Fibroblast of lung (primary cell): Measurements from ENCODE around the gene CRY1. TPM values are rescaled to one million over a fixed set of nuclear protein-coding genes. Genes with fewer than 3 reads are reported as not detected.

Experiments used
- DNase-seq, 2 donors: peaks; one replicate each; pipeline versions ENCODE4 v3.0.0 to v3.0.0-alpha.2; 2010; ENCODE audit warnings: low read depth in 2 of 2
- H2AFZ ChIP-seq: 2 replicates; pipeline ENCODE4 v1.5.1; 2012; ENCODE audit warnings: low read length, control low read depth, inconsistent platforms
- H3K27ac ChIP-seq: 2 replicates; pipeline ENCODE4 v1.5.1; 2011; ENCODE audit warnings: low read length, control low read depth; ENCODE audit not compliant: insufficient read depth
- H3K27me3 ChIP-seq: 2 replicates; pipeline ENCODE4 v1.5.1; 2011; ENCODE audit warnings: mild to moderate bottlenecking, low read length; ENCODE audit not compliant: control insufficient read depth, insufficient read depth
- H3K36me3 ChIP-seq: 2 replicates; pipeline ENCODE4 v1.5.1; 2011; ENCODE audit warnings: low read length; ENCODE audit not compliant: control insufficient read depth, insufficient read depth
- H3K4me1 ChIP-seq: 2 replicates; pipeline ENCODE4 v1.5.1; 2011; ENCODE audit warnings: low read length; ENCODE audit not compliant: control insufficient read depth, insufficient read depth; ENCODE audit errors: extremely low read depth
- H3K4me2 ChIP-seq: 2 replicates; pipeline ENCODE4 v1.5.1; 2011; ENCODE audit warnings: low read length, control low read depth; ENCODE audit not compliant: insufficient read depth; ENCODE audit errors: extremely low read depth
- H3K4me3 ChIP-seq, 4 experiments: fragments of 200-600 bp in 1 of 4; sonication (generic) in 1 of 4; replicated peaks in 1 of 4; 2 replicates each; pipeline ENCODE4 v1.5.1; 2011 to 2016; ENCODE audit warnings: low read length in 4 of 4, low read depth in 3 of 4, mild to moderate bottlenecking in 3 of 4, control low read depth in 2 of 4, inconsistent platforms in 1 of 4, mixed read lengths in 1 of 4; ENCODE audit not compliant: insufficient read depth in 1 of 4; ENCODE audit errors: control extremely low read depth in 1 of 4
- H3K79me2 ChIP-seq: 2 replicates; pipeline ENCODE4 v1.5.1; 2012; ENCODE audit warnings: mild to moderate bottlenecking, low read length, inconsistent platforms; ENCODE audit not compliant: control insufficient read depth, insufficient read depth
- H3K9ac ChIP-seq: 2 replicates; pipeline ENCODE4 v1.5.1; 2011; ENCODE audit warnings: mild to moderate bottlenecking, low read length, control low read depth; ENCODE audit not compliant: insufficient read depth
- H3K9me3 ChIP-seq: 2 replicates; pipeline ENCODE4 v1.5.1; 2012; ENCODE audit warnings: low read depth, low read length; ENCODE audit not compliant: control insufficient read depth, insufficient read depth
- H4K20me1 ChIP-seq: 2 replicates; pipeline ENCODE4 v1.5.1; 2011; ENCODE audit warnings: low read length; ENCODE audit not compliant: control insufficient read depth, insufficient read depth; ENCODE audit errors: extremely low read depth
- CTCF ChIP-seq, 2 donors: IDR thresholded peaks in 1 of 2; conservative IDR thresholded peaks in 1 of 2; 1 replicate in 1 of 2; 2 replicates in 1 of 2; pipeline ENCODE4 v1.5.1; 2011 to 2012; ENCODE audit warnings: low read length in 2 of 2, control low read depth in 1 of 2, inconsistent platforms in 1 of 2, low read depth in 1 of 2, mild to moderate bottlenecking in 1 of 2
- EZH2 ChIP-seq: IDR thresholded peaks from 2 replicates; pipeline ENCODE4 v1.5.1; 2012; ENCODE audit warnings: low read length, control low read depth, mild to moderate bottlenecking; ENCODE audit errors: missing control alignments
- polyA plus RNA-seq, 2 donors: library from polyadenylated mRNA; depleted of rRNA in 1 of 2; stranded (reverse) in 1 of 2; unstranded in 1 of 2; fragments of >200 nt; gene quantifications; 2 replicates each; pipeline ENCODE4 v1.2.1, GENCODE V29; 2011 to 2012; ENCODE audit warnings: missing spikeins in 1 of 2
- total RNA-seq: library from RNA; depleted of rRNA; stranded (reverse); fragments of >200 nt; gene quantifications from 2 replicates; pipeline ENCODE4 v1.2.1, GENCODE V29; 2014

The CRY1 gene
- total and polyA plus RNA-seq, 2 donors (not counting 1 experiment from before 2014, with no cell fraction given): 9.6 to 12.9 TPM

GRCh38 chr12:107135177-107135576 is 41.8 kb upstream of the CRY1 start:
- Histone ChIP-seq H3K27me3 (no peaks in the 10 kb centered on the region), H3K36me3 (no peaks in the 10 kb centered on the region), H3K9me3 (no peaks in the 10 kb centered on the region), H3K79me2 (no peaks in the 10 kb centered on the region), H3K27ac (no peak overlapping the region), H3K4me1 (no peaks in the 10 kb centered on the region), H3K9ac (no peak overlapping the region), H3K4me2 (no peak overlapping the region), H4K20me1 (no peaks in the 10 kb centered on the region), H2AFZ (no peak overlapping the region), H3K4me3 (no peak overlapping the region)
- no peak for DNase-seq
- no peak for TF ChIP-seq CTCF (conservative IDR thresholded peaks at IDR 0.05 in 1 of 2, IDR thresholded peaks at IDR 0.05 in 1 of 2; ENCODE audit: low read depth in 1 of 2, low read length in 2 of 2)
- TF ChIP-seq EZH2: no peak

- no peak for TF ChIP-seq EZH2
- TF ChIP-seq CTCF (conservative IDR thresholded peaks at IDR 0.05 in 1 of 2, IDR thresholded peaks at IDR 0.05 in 1 of 2; ENCODE audit: low read depth in 1 of 2, low read length in 2 of 2): no peak
- no peaks in the 10 kb centered on the region for H3K36me3 ChIP-seq
- H3K9me3 ChIP-seq: no peaks in the 10 kb centered on the region
- H3K9ac ChIP-seq: no peak overlapping the region
- no peaks in the 10 kb centered on the region for H3K4me1 ChIP-seq
- no peaks in the 10 kb centered on the region for H3K79me2 ChIP-seq
- no peak overlapping the region for H3K4me2 ChIP-seq
- H3K27me3 ChIP-seq: no peaks in the 10 kb centered on the region
- no peak overlapping the region for H3K27ac ChIP-seq
- H4K20me1 ChIP-seq: no peaks in the 10 kb centered on the region
- H3K4me3 ChIP-seq: no peak overlapping the region
- no peak for DNase-seq
- H2AFZ ChIP-seq: no peak overlapping the region
Observed at GRCh38 chr12:107134558-107134957, 41.2 kb upstream of the CRY1 start.

GRCh38 chr12:107133462-107133861 is 40.1 kb upstream of the CRY1 start:
- DNase-seq: no peak
- H3K9me3 ChIP-seq: no peaks in the 10 kb centered on the region
- no peak overlapping the region for H3K4me3 ChIP-seq
- H3K27me3 ChIP-seq: no peaks in the 10 kb centered on the region
- H3K27ac ChIP-seq: no peak overlapping the region
- H3K9ac ChIP-seq: no peak overlapping the region
- no peaks in the 10 kb centered on the region for H3K36me3 ChIP-seq
- no peak overlapping the region for H2AFZ ChIP-seq
- TF ChIP-seq CTCF (conservative IDR thresholded peaks at IDR 0.05 in 1 of 2, IDR thresholded peaks at IDR 0.05 in 1 of 2; ENCODE audit: low read depth in 1 of 2, low read length in 2 of 2) (no peak), EZH2 (no peak)
- H3K79me2 ChIP-seq: no peaks in the 10 kb centered on the region
- no peaks in the 10 kb centered on the region for H3K4me1 ChIP-seq
- H3K4me2 ChIP-seq: no peak overlapping the region
- no peaks in the 10 kb centered on the region for H4K20me1 ChIP-seq
